Measurements from ENCODE around the gene ANKLE2.
"Not testable (repeated sequence)": the region's sequence is repeated elsewhere in the genome, so short reads cannot be mapped to it uniquely, and the experiment has no call there.

DNA sequence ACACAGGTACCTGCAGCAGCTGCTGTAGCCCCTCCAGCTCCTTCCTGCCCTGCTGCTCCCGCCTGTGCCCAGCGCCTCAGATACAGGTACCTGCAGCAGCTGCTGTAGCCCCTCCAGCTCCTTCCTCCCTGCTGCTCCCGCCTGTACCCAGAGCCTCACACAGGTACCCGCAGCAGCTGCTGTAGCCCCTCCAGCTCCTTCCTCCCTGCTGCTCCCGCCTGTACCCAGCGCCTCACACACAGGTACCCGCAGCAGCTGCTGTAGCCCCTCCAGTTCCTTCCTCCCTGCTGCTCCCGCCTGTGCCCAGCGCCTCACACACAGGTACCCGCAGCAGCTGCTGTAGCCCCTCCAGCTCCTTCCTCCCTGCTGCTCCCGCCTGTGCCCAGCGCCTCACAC, 14.6 kb upstream of the ANKLE2 start:
- TF ChIP-seq, protein P1, sequence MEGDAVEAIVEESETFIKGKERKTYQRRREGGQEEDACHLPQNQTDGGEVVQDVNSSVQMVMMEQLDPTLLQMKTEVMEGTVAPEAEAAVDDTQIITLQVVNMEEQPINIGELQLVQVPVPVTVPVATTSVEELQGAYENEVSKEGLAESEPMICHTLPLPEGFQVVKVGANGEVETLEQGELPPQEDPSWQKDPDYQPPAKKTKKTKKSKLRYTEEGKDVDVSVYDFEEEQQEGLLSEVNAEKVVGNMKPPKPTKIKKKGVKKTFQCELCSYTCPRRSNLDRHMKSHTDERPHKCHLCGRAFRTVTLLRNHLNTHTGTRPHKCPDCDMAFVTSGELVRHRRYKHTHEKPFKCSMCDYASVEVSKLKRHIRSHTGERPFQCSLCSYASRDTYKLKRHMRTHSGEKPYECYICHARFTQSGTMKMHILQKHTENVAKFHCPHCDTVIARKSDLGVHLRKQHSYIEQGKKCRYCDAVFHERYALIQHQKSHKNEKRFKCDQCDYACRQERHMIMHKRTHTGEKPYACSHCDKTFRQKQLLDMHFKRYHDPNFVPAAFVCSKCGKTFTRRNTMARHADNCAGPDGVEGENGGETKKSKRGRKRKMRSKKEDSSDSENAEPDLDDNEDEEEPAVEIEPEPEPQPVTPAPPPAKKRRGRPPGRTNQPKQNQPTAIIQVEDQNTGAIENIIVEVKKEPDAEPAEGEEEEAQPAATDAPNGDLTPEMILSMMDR (IDR thresholded peaks at IDR 0.05) = not testable (repeated sequence)
- not testable (repeated sequence) for TF ChIP-seq EZH2phosphoT487, EZH2 (IDR thresholded peaks at IDR 0.05)
